ENCODE data around the gene DOCK9.

- TF ChIP-seq, protein P1, sequence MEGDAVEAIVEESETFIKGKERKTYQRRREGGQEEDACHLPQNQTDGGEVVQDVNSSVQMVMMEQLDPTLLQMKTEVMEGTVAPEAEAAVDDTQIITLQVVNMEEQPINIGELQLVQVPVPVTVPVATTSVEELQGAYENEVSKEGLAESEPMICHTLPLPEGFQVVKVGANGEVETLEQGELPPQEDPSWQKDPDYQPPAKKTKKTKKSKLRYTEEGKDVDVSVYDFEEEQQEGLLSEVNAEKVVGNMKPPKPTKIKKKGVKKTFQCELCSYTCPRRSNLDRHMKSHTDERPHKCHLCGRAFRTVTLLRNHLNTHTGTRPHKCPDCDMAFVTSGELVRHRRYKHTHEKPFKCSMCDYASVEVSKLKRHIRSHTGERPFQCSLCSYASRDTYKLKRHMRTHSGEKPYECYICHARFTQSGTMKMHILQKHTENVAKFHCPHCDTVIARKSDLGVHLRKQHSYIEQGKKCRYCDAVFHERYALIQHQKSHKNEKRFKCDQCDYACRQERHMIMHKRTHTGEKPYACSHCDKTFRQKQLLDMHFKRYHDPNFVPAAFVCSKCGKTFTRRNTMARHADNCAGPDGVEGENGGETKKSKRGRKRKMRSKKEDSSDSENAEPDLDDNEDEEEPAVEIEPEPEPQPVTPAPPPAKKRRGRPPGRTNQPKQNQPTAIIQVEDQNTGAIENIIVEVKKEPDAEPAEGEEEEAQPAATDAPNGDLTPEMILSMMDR (IDR thresholded peaks at IDR 0.05 in 4 of 5, conservative IDR thresholded peaks at IDR 0.05 in 1 of 5), result no peak
- TF ChIP-seq POLR2A (IDR thresholded peaks at IDR 0.05), result no peak
Measured at GRCh38 chr13:98856983-98857382, 120.9 kb downstream of the DOCK9 start.

Measured in gastrocnemius medialis (tissue), 4 donors.